GM12872 (cell line): ENCODE data around the gene ZNF544.

Experiments
- TF ChIP-seq, protein P1 (sequence below): IDR thresholded peaks from 3 replicates; pipeline ENCODE4 v1.5.1; 2011; ENCODE audit warnings: low read depth, mild to moderate bottlenecking, low read length, moderate library complexity; ENCODE audit not compliant: insufficient read depth

The ZNF544 gene

GRCh38 chr19:58307736-58308135 is 79.0 kb downstream of the ZNF544 start:
- TF ChIP-seq, protein P1, sequence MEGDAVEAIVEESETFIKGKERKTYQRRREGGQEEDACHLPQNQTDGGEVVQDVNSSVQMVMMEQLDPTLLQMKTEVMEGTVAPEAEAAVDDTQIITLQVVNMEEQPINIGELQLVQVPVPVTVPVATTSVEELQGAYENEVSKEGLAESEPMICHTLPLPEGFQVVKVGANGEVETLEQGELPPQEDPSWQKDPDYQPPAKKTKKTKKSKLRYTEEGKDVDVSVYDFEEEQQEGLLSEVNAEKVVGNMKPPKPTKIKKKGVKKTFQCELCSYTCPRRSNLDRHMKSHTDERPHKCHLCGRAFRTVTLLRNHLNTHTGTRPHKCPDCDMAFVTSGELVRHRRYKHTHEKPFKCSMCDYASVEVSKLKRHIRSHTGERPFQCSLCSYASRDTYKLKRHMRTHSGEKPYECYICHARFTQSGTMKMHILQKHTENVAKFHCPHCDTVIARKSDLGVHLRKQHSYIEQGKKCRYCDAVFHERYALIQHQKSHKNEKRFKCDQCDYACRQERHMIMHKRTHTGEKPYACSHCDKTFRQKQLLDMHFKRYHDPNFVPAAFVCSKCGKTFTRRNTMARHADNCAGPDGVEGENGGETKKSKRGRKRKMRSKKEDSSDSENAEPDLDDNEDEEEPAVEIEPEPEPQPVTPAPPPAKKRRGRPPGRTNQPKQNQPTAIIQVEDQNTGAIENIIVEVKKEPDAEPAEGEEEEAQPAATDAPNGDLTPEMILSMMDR = no peak

DNA sequence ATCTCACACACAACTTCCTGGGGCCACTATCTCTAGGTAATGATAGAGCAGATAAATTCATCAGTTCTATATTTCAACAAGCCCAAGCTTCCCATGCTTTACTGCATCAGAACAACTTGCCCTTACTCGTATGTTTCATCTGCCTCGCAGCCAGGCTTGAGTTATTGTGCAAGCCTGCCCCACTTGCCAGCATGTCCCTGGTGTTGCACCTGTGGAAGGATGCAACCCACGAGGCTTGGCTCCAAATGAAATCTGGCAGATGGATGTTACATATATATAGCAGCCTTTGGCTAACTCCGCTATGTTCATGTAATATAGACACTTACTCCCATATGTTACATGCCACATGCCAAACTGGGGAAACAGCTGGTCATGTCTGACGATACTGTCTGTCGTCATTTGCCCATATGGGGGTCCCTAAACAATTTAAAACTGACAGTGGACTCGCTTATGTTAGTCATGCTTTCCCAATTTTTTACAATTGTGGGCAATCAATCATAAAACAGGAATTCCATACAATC is 82.7 kb downstream of the ZNF544 start:
- TF ChIP-seq, protein P1 = no peak
